HG03571 (cell line): ENCODE results near the gene SLC9A7.

Source experiments
- ATAC-seq: cut with Tn5 transposase; IDR thresholded peaks from one replicate; pipeline ENCODE4 v1.9.1; 2021; ENCODE audit not compliant: unreplicated experiment

SLC9A7 gene

GRCh38 chrX:46575586-46575985 is 183.3 kb downstream of the SLC9A7 start:
- no peak for ATAC-seq

GRCh38 chrX:46574774-46575381 is 184.0 kb downstream of the SLC9A7 start:
- no peak for ATAC-seq

GRCh38 chrX:46573892-46574773 is 184.8 kb downstream of the SLC9A7 start:
- ATAC-seq = peak; percentile 31

GRCh38 chrX:46573331-46573891 is 185.5 kb downstream of the SLC9A7 start, which contains the start of gene CHST7:
Gene CHST7, plus strand, starts transcription at chrX:46573765. Its CDS starts 167 bp downstream, at chrX:46573932.
- peak; percentile 35 for ATAC-seq

- ATAC-seq = peak; percentile 31
Measured at GRCh38 chrX:46572340-46572936, 186.5 kb downstream of the SLC9A7 start.

- no peak for ATAC-seq
Measured at GRCh38 chrX:46571423-46572339, 187.2 kb downstream of the SLC9A7 start.

GRCh38 chrX:46569621-46570020 is 189.3 kb downstream of the SLC9A7 start:
- no peak for ATAC-seq

- ATAC-seq = no peak
Measured at GRCh38 chrX:46567388-46567787, 191.5 kb downstream of the SLC9A7 start.

- peak; percentile 99 for ATAC-seq
Measured at GRCh38 chrX:46561824-46562657, 196.9 kb downstream of the SLC9A7 start.

GRCh38 chrX:46559062-46559461 is 199.9 kb downstream of the SLC9A7 start:
- no peak for ATAC-seq

GRCh38 chrX:46554942-46555341 is 204.0 kb downstream of the SLC9A7 start:
- ATAC-seq = no peak

GRCh38 chrX:46553935-46554334 is 205.0 kb downstream of the SLC9A7 start:
- ATAC-seq = no peak

GRCh38 chrX:46551494-46552128 is 207.3 kb downstream of the SLC9A7 start:
- ATAC-seq = no peak

- ATAC-seq = no peak
Measured at GRCh38 chrX:46549914-46550313, 209.0 kb downstream of the SLC9A7 start.
